A172 (cell line): ENCODE measurements around the gene DOK1. TPM values are rescaled to one million over a fixed set of nuclear protein-coding genes. Genes with fewer than 3 reads are reported as not detected.
A peak's percentile ranks its signal among the peaks of the same experiment; 100 is the strongest.
"Not testable (repeated sequence)": the region's sequence is repeated elsewhere in the genome, so short reads cannot be mapped to it uniquely, and the experiment has no call there.

Experiments
- DNase-seq: peaks from one replicate; pipeline ENCODE4 v3.0.0-alpha.2; 2015; ENCODE audit warnings: low spot score
- total RNA-seq: library from RNA; depleted of rRNA; stranded (reverse); fragments of >200 nt; shearing (Covaris generic); gene quantifications from 2 replicates; pipeline ENCODE4 v1.2.3, GENCODE V29; 2014

Gene DOK1
- total RNA-seq, 1 experiment from 2014 or later, result 24.8 TPM

GRCh38 chr2:74548285-74548899 is 6.1 kb upstream of the DOK1 start:
- DNase-seq, result no peak

GRCh38 chr2:74548900-74549826 is 5.4 kb upstream of the DOK1 start:
- no peak for DNase-seq

GRCh38 chr2:74550231-74550630 is 4.3 kb upstream of the DOK1 start:
- no peak for DNase-seq

- no peak for DNase-seq
Measured at GRCh38 chr2:74551530-74551929, 3.0 kb upstream of the DOK1 start.

GRCh38 chr2:74551942-74552913 is 2.3 kb upstream of the DOK1 start:
- DNase-seq, result no peak

GRCh38 chr2:74552914-74553811 is 1.4 kb upstream of the DOK1 start:
- no peak for DNase-seq

GRCh38 chr2:74554820-74555531 is 456 bp downstream of the DOK1 start:
- peak; percentile 41 for DNase-seq

GRCh38 chr2:74555610-74556103 is 1.1 kb downstream of the DOK1 start:
- no peak for DNase-seq

GRCh38 chr2:74556159-74556558 is 1.6 kb downstream of the DOK1 start:
- DNase-seq, result no peak

- DNase-seq, result no peak
Measured at GRCh38 chr2:74556831-74557370, 2.4 kb downstream of the DOK1 start.

- DNase-seq, result no peak
Measured at GRCh38 chr2:74558284-74559230, 4.0 kb downstream of the DOK1 start.

GRCh38 chr2:74559912-74560311 is 5.4 kb downstream of the DOK1 start:
- no peak for DNase-seq

- peak; percentile 59 for DNase-seq
Measured at GRCh38 chr2:74560591-74560990, 6.1 kb downstream of the DOK1 start.

GRCh38 chr2:74561022-74561421 is 6.5 kb downstream of the DOK1 start:
- not testable (repeated sequence) for DNase-seq

GRCh38 chr2:74562126-74562775 is 7.7 kb downstream of the DOK1 start:
- DNase-seq, result peak; percentile 40

GRCh38 chr2:74564222-74564621 is 9.7 kb downstream of the DOK1 start:
- peak; percentile 92 for DNase-seq

- DNase-seq, result no peak
Measured at GRCh38 chr2:74566076-74566753, 11.7 kb downstream of the DOK1 start.

- peak; percentile 83 for DNase-seq
Measured at GRCh38 chr2:74566754-74567085, 12.2 kb downstream of the DOK1 start.
